ENCODE results near the gene CEP104. TPM values are rescaled to one million over a fixed set of nuclear protein-coding genes. Genes with fewer than 3 reads are reported as not detected.

The CEP104 gene
- total RNA-seq, 1 experiment from 2014 or later = 50.8 TPM

GRCh38 chr1:3905266-3905952 lies 48.4 kb upstream of the CEP104 start:
- Histone ChIP-seq H3K36me3 (ENCODE audit: insufficient read depth, low read length, poor library complexity, severe bottlenecking) (no peaks in the 10 kb centered on the region), H3K4me3 (ENCODE audit: low read depth, low read length, poor library complexity, severe bottlenecking) (no peak overlapping the region), H3K27me3 (replicated peaks; ENCODE audit: insufficient read depth, low read depth, low read length, poor library complexity) (peaks cover 5% of the 10 kb centered on the region), H3K27ac (ENCODE audit: low read depth, low read length, poor library complexity, severe bottlenecking) (no peak overlapping the region), H3K4me1 (ENCODE audit: insufficient read depth, low read length, poor library complexity, severe bottlenecking) (peaks cover 12% of the 10 kb centered on the region), H3K9me3 (ENCODE audit: low read depth, low read length, poor library complexity, severe bottlenecking) (no peaks in the 10 kb centered on the region)
- intact Hi-C loops (cut with micrococcal nuclease; ENCODE audit: unreplicated experiment) = loop anchor here (5.0 kb wide), 1 partner anchor 1837 kb away; no protein-coding TSS in a partner anchor
- TF ChIP-seq, protein P1, sequence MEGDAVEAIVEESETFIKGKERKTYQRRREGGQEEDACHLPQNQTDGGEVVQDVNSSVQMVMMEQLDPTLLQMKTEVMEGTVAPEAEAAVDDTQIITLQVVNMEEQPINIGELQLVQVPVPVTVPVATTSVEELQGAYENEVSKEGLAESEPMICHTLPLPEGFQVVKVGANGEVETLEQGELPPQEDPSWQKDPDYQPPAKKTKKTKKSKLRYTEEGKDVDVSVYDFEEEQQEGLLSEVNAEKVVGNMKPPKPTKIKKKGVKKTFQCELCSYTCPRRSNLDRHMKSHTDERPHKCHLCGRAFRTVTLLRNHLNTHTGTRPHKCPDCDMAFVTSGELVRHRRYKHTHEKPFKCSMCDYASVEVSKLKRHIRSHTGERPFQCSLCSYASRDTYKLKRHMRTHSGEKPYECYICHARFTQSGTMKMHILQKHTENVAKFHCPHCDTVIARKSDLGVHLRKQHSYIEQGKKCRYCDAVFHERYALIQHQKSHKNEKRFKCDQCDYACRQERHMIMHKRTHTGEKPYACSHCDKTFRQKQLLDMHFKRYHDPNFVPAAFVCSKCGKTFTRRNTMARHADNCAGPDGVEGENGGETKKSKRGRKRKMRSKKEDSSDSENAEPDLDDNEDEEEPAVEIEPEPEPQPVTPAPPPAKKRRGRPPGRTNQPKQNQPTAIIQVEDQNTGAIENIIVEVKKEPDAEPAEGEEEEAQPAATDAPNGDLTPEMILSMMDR (conservative IDR thresholded peaks at IDR 0.05; ENCODE audit: low read depth, low read length) = no peak
- no peak for TF ChIP-seq EZH2 (IDR thresholded peaks at IDR 0.05; ENCODE audit: borderline replicate concordance, low read depth, low read length, poor library complexity, severe bottlenecking)
- DNase-seq (ENCODE audit: low spot score) = no peak
- ChIA-PET POLR2A (ENCODE audit: low non-redundant PET) (no interaction called here), CTCF (no interaction called here)
- BruUV-seq (replicated peaks) = no TSS peak

DNA sequence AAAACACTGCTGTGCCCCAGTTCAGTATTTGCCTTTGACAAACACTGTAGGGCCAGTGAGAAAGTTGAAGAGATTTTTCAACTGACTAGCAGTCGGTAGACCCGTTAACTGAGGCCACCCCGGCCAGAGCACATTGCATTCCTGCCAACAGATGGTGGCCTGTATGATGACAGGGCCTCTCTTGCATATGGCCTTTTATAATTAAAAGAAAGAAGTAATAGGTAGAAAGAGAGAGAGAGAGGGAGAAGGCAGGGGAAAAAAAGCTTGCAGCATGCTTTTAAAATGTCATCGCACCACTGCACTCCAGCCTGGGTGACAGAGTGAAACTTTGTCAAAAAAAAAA lies 47.8 kb upstream of the CEP104 start:
- H3K4me1 ChIP-seq (ENCODE audit: insufficient read depth, low read length, poor library complexity, severe bottlenecking) = peaks cover 12% of the 10 kb centered on the region
- DNase-seq (ENCODE audit: low spot score) = no peak
- ChIA-PET POLR2A (ENCODE audit: low non-redundant PET) (no interaction called here), CTCF (no interaction called here)
- intact Hi-C loops (cut with micrococcal nuclease; ENCODE audit: unreplicated experiment) = loop anchor here (5.0 kb wide), 1 partner anchor 1837 kb away; no protein-coding TSS in a partner anchor
- H3K9me3 ChIP-seq (ENCODE audit: low read depth, low read length, poor library complexity, severe bottlenecking) = no peaks in the 10 kb centered on the region
- H3K4me3 ChIP-seq (ENCODE audit: low read depth, low read length, poor library complexity, severe bottlenecking) = no peak overlapping the region
- no peak for TF ChIP-seq EZH2 (IDR thresholded peaks at IDR 0.05; ENCODE audit: borderline replicate concordance, low read depth, low read length, poor library complexity, severe bottlenecking)
- TF ChIP-seq, protein P1 (conservative IDR thresholded peaks at IDR 0.05; ENCODE audit: low read depth, low read length) = no peak
- H3K27ac ChIP-seq (ENCODE audit: low read depth, low read length, poor library complexity, severe bottlenecking) = no peak overlapping the region
- BruUV-seq (replicated peaks) = no TSS peak
- H3K27me3 ChIP-seq (replicated peaks; ENCODE audit: insufficient read depth, low read depth, low read length, poor library complexity) = peaks cover 2% of the 10 kb centered on the region
- no peaks in the 10 kb centered on the region for H3K36me3 ChIP-seq (ENCODE audit: insufficient read depth, low read length, poor library complexity, severe bottlenecking)

DNA sequence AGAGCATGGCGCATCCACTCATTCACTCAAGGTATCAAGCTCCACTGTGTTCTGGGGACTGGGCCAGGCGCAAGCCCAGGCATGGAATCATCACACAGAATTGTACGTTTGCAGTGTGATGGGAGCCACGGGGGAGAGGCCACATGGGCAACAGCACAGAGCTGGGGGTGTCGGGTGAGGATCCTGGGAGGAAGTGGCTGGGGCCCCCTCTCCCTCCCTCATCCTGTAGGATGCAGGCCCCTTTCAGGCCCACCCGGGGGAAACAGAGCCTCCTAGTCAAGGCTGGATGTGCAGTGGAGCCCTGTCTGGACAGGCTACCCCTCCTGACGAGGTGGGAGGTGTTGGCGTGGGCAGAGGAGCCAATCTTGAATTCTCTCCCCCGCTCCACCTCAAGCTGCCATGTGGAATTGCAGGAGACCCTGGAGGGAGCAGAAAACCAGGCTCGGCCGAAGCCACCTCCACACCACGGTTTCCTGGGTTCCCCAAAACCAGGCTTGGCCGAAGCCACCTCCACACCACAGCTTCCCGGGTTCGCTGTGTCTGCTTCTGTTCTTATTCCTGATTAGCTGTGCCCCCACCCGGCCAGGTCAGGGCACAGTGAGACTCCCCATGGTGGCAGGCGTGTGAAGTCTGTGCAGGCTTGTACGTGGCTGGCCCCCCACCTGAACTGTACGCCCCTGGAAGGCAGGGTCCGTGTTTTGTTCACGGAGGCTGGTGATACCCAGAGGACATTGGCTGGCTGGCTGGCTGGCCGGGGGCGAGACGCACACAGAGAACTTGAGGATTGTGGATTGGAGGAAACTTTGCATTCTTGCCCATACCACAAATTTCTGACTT lies 47.2 kb upstream of the CEP104 start:
- H3K27me3 ChIP-seq (replicated peaks; ENCODE audit: insufficient read depth, low read depth, low read length, poor library complexity) = no peaks in the 10 kb centered on the region
- H3K27ac ChIP-seq (ENCODE audit: low read depth, low read length, poor library complexity, severe bottlenecking) = no peak overlapping the region
- H3K36me3 ChIP-seq (ENCODE audit: insufficient read depth, low read length, poor library complexity, severe bottlenecking) = no peaks in the 10 kb centered on the region
- POLR2A ChIA-PET (ENCODE audit: low non-redundant PET) = no interaction called here
- intact Hi-C loops (cut with micrococcal nuclease; ENCODE audit: unreplicated experiment) = no loop called here
- H3K4me3 ChIP-seq (ENCODE audit: low read depth, low read length, poor library complexity, severe bottlenecking) = no peak overlapping the region
- peaks cover 12% of the 10 kb centered on the region for H3K4me1 ChIP-seq (ENCODE audit: insufficient read depth, low read length, poor library complexity, severe bottlenecking)
- CTCF ChIA-PET = no interaction called here
- no peak for TF ChIP-seq EZH2 (IDR thresholded peaks at IDR 0.05; ENCODE audit: borderline replicate concordance, low read depth, low read length, poor library complexity, severe bottlenecking)
- TF ChIP-seq, protein P1 (conservative IDR thresholded peaks at IDR 0.05; ENCODE audit: low read depth, low read length) = no peak
- DNase-seq (ENCODE audit: low spot score) = no peak
- no TSS peak for BruUV-seq (replicated peaks)
- H3K9me3 ChIP-seq (ENCODE audit: low read depth, low read length, poor library complexity, severe bottlenecking) = no peaks in the 10 kb centered on the region
